GM21737 (cell line): ENCODE measurements around the gene KDM3B.
A peak's percentile ranks its signal among the peaks of the same experiment; 100 is the strongest.
"Not testable (repeated sequence)": the region's sequence is repeated elsewhere in the genome, so short reads cannot be mapped to it uniquely, and the experiment has no call there.

Experiments
- ATAC-seq: cut with Tn5 transposase; IDR thresholded peaks from one replicate; pipeline ENCODE4 v1.9.1; 2021; ENCODE audit warnings: mild to moderate bottlenecking, moderate library complexity; ENCODE audit not compliant: unreplicated experiment

The KDM3B gene

GRCh38 chr5:138352071-138352721 is at the start of gene KDM3B:
TSS of gene KDM3B (plus strand) at chr5:138352685. CDS start at chr5:138352796, 111 bp downstream.
- peak; percentile 65 for ATAC-seq

DNA sequence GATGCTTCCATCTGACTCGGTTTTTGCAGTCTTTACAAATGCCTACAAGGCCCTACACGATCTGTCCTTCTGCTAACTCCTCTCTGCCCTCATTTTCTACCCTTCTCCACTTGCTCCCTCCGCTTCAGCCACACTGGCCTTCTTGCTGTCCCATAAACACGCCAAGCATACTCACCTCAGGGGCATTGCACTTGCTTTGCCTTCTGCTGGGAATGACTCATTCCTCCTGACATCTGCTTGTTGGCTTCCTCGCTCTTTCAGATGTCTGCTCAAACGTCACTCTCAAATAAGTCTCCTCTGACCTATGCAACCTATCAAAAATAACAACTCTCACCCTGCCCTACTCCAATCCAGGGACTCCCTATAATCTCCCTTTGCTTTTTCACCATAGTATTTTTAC is 49.1 kb upstream of the KDM3B start:
- ATAC-seq: no peak

DNA sequence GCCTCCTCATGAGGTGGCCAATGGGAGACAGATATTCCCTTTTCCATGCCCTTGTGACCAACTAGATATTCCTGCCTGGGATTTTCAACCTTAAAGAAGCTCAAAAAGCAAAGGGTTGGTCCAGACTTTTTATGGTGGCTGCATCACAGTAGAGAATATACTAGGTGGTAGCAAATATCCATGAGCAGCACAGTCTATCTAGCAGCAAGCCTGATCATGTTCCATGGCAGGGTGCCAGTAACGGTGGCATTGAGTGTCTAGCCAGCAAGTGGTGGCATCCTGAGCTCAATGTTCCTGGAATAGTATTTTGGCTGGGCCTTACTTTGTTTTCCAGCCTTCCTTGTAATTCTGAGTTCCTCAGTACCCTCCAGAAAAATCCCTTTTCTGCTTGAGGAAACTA is 46.7 kb upstream of the KDM3B start:
- no peak for ATAC-seq

GRCh38 chr5:138315751-138316278 is 36.7 kb upstream of the KDM3B start:
- ATAC-seq: no peak

- no peak for ATAC-seq
Measured at GRCh38 chr5:138316355-138316754, 36.1 kb upstream of the KDM3B start.

GRCh38 chr5:138318211-138318610 is 34.3 kb upstream of the KDM3B start:
- not testable (repeated sequence) for ATAC-seq

DNA sequence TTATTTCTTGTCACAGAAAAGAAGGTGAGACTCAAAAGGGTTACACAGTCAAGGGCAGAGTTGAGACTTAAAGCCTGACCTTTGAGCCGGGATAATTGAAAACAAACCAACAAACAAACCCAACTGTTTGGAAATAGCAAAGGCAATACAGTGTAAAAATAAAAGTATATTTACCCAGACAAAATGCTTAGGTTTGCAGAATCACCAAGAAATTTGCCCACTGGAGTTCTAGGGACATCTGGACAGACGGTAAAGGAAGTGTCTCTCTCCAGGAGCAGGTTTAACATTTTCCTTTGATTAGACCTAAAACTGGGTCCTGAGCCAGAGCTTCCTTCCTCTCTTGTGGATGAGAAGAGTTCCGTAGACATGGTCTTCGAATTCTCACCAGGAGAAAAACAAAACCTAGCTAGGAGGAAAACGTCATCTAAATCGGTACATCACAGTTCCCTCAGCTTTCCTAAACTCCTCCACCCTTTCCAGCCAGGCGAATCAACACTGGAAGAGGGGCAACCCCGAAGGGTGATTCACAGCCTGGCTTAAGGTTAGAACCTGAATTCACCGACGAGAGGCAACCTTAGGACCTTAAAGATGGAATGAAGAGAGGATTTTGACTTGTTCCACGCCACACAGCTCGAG is 21.6 kb upstream of the KDM3B start:
- ATAC-seq: no peak

DNA sequence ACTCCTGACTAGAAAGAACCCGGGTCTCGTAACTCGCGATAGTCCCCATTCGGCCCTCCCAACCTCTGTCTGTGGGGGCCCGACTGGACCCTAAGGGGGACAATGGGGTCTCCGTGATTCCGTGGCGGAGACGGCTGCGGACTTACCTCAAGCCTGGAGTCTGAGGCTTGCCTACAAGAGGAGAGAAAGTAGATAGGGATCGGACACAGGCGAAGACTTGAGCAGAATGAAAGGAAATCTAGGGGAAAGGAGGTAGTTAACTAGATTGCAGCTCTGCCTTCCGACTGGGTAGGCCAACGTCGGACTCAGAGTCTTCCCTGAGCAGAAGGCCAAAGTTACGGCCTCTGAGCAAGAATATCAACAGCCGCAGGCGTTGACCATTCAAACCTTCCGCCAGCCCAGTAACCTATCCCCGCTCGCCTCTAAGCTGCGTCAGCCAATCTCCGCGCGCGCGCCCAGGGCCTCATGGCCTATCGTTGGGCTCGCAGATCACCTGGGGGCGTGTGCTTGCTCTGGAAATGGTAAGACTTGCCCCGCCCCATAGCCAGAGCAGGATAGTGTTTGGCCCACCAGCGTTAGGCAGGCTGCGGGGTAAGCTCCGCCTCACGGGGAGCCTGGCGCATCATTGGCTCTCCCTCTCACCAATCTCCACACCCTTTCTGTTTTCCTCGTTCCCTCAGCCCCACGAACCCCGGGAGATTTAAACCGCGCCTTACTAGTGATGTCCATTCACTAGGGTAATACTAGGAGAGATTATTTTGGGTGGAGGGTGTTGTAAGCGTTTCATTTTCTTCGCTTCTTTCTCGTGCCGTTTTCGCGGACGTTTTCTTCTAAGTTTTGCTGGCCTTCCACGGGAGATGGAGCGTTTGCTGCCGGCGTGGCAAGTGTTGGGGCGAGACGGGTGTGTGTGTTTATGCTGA is 20.8 kb upstream of the KDM3B start, which contains the start of gene CDC25C:
Gene CDC25C (minus strand): TSS at position 356 of the 920 bp plus-strand sequence. CDS start 624 bp downstream, outside the sequence.
- ATAC-seq: peak; percentile 99

DNA sequence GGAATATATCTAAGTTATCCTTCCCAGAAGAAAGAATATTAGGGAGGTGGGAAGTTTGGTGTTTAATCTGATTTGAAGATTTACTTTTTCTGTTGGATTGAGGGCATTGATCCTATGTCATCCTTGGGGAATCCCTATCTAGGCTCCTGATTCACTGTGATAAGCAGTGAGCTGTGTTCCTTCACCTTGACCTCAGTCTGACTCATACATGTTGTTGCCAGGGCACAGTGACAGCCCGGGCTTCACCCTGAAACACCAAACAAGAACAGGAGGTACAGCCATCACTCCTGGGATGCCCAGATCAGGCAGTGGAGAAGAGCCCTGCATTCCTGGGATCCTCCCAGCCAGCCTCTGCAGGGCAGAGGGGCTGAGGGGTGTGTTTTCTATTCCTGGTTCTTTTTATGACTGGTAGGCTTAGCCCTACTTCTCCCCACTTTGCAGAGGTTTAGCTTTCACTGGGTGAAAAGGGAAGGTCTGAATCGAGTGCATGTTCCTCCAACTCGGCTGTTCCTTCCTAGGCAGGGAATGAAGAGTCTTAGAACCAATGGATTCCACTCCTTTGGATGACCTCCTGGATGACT is 17.5 kb upstream of the KDM3B start:
- no peak for ATAC-seq

DNA sequence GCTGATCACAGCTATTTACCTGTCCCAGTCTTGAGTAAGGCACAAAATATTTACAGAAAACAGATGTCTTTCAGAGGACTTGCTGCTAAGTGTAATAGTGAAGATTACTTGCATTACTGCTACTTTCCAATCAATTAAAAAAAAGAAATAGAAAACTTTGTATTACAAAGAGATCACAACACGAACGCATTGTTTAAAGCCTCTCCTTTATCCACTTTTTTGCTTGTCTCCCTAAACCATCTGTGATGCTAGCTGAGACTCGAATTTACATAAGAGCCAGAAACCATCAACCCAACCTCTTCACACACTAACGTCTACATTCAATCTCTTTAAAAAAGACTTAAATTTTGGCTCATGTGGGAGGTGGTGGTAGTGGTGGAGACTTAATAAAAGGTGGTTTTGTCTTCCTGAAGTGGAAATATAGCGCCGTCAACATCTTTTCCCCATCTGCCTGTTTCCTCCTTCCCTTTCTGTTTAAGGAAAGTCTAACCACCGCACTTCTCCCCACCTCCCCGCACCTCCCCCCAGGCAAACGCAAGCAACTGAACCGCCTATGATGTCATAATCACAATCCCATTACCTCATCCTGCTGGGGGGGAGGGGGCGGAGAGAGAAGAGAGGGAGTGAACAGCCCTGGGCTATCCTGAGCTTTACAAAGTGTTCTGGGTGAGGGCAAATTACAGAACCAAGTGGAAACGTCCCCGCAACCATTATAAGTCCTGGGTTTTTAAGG is 15.4 kb upstream of the KDM3B start:
- peak; percentile 21 for ATAC-seq

GRCh38 chr5:138337685-138338410 is 14.6 kb upstream of the KDM3B start, which contains the start of gene FAM53C:
TSS of gene FAM53C (plus strand) at chr5:138338266. CDS start at chr5:138341336, 3,070 bp downstream.
- peak; percentile 88 for ATAC-seq

DNA sequence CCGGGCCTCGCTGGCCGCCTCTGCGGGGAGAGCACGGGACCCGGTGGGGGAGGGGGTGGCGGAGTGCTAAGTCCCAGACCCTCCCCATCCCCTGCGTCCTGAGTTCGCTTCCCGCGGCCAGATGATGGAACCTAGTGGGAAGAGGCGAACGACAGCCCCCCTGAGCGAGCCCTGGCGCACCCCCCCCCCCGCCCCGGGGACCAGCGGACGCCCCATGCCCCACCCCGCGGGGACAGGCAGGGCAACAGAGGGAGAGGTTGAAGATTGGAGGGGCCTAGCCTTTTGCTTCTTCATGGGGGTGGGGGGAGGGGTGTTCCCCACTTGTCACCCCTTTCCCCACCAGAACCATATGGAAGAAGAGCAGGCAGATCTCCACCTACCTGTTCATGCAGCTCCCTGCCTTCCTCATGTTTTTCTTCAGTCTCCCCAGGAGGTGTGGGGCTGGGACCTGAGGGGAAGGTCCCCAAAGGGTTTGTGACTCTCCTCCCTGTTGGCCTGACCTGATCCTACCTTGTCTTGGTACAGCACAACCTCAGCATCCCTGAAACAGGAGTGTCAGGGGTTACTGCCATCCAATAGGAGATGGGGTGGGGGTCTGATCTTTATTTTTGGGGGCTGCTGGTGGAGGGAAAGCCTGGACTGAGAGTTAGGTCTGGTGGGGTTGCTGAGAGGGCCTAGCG is 13.9 kb upstream of the KDM3B start:
- ATAC-seq: no peak

DNA sequence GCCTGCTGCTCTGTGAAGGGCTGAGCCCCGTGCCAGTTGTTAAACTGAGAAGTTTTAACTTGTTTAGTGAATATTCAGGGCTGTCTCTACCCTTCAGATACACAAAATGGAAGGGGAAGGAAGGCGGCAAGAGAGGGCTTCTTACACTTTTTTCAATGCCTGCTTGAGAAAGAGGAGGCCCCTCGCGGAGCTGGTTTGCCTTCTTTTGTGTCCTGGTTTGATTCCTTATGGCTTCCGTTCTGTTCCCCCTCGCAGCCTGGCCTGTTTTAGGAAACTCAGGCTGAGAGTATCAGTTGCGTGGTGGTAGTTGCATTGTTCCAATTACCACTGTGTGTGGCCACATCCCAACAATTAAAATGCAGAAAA is 13.4 kb upstream of the KDM3B start:
- ATAC-seq: no peak

GRCh38 chr5:138339464-138339863 is 13.0 kb upstream of the KDM3B start:
- ATAC-seq: no peak

- ATAC-seq: no peak
Measured at GRCh38 chr5:138340008-138340407, 12.5 kb upstream of the KDM3B start.

- no peak for ATAC-seq
Measured at GRCh38 chr5:138344887-138345622, 7.4 kb upstream of the KDM3B start.

GRCh38 chr5:138346889-138347288 is 5.6 kb upstream of the KDM3B start:
- ATAC-seq: no peak

GRCh38 chr5:138349852-138350562 is 2.5 kb upstream of the KDM3B start:
- no peak for ATAC-seq
